Measurements from ENCODE around the gene ICOS. TPM values are rescaled to one million over a fixed set of nuclear protein-coding genes. Genes with fewer than 3 reads are reported as not detected.

The ICOS gene
- total and polyA plus RNA-seq, 10 of the 15 experiments (the other 5 are each of a cell fraction or from before 2014, with no cell fraction given): 0.47 to 36.0 (median 0.87) TPM

GRCh38 chr2:203992509-203992908 lies 55.9 kb downstream of the ICOS start:
- DNase-seq (ENCODE audit: low read depth, low spot score) (no peak), ATAC-seq (no peak), FAIRE-seq (no peak)
- WGBS (ENCODE audit: insufficient coverage, insufficient replicate concordance, low lambda C conversion rate, missing lambda C conversion rate): 0% methylated on average over 1 of the region's 1 CpG
- RAD21 ChIA-PET (ENCODE audit: unreplicated experiment): no interaction called here
- no peak overlapping the region for H3K27ac ChIP-seq (ENCODE audit: control insufficient read depth, insufficient read depth)
- no peaks in the 10 kb centered on the region for H3K79me2 ChIP-seq (ENCODE audit: control insufficient read depth, insufficient read depth, low read length)
- H3K4me1 ChIP-seq (ENCODE audit: control insufficient read depth, insufficient read depth, low read length): no peaks in the 10 kb centered on the region
- H4K20me1 ChIP-seq (ENCODE audit: control insufficient read depth, insufficient read depth): no peaks in the 10 kb centered on the region
- no peak overlapping the region for H3K4me3 ChIP-seq
- POLR2A ChIA-PET: no interaction called here
- no peak overlapping the region for H3K4me2 ChIP-seq (ENCODE audit: control insufficient read depth, insufficient read depth)
- in situ Hi-C loops (cut with MboI) (no loop called here), intact Hi-C loops (cut with micrococcal nuclease; ENCODE audit: unreplicated experiment) (loop anchor here (5.0 kb wide), 1 partner anchor 40 kb away; no protein-coding TSS in a partner anchor)
- no peaks in the 10 kb centered on the region for H3K36me3 ChIP-seq (ENCODE audit: control insufficient read depth in 2 of 2, insufficient read depth in 2 of 2, low read length in 1 of 2)
- no peaks in the 10 kb centered on the region for H3K9me3 ChIP-seq (replicated peaks; ENCODE audit: control insufficient read depth, insufficient read depth, low read length)
- BruUV-seq (replicated peaks): no TSS peak
- no peak overlapping the region for H2AFZ ChIP-seq (ENCODE audit: control insufficient read depth, low read depth, low read length)
- H3K9ac ChIP-seq (ENCODE audit: control insufficient read depth, insufficient read depth, low read length): no peak overlapping the region
- SMC1A ChIA-PET (ENCODE audit: uncharacterized antibody, unreplicated experiment): no interaction called here
- CTCF ChIA-PET: no interaction called here
- no peak for TF ChIP-seq EGR1 (IDR thresholded peaks at IDR 0.05; ENCODE audit: borderline replicate concordance in 1 of 2, low read depth in 2 of 2, low read length in 2 of 2)
- TF ChIP-seq, protein P1, sequence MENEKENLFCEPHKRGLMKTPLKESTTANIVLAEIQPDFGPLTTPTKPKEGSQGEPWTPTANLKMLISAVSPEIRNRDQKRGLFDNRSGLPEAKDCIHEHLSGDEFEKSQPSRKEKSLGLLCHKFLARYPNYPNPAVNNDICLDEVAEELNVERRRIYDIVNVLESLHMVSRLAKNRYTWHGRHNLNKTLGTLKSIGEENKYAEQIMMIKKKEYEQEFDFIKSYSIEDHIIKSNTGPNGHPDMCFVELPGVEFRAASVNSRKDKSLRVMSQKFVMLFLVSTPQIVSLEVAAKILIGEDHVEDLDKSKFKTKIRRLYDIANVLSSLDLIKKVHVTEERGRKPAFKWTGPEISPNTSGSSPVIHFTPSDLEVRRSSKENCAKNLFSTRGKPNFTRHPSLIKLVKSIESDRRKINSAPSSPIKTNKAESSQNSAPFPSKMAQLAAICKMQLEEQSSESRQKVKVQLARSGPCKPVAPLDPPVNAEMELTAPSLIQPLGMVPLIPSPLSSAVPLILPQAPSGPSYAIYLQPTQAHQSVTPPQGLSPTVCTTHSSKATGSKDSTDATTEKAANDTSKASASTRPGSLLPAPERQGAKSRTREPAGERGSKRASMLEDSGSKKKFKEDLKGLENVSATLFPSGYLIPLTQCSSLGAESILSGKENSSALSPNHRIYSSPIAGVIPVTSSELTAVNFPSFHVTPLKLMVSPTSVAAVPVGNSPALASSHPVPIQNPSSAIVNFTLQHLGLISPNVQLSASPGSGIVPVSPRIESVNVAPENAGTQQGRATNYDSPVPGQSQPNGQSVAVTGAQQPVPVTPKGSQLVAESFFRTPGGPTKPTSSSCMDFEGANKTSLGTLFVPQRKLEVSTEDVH (IDR thresholded peaks at IDR 0.05; ENCODE audit: low read depth, partially characterized antibody): no peak
- TF ChIP-seq, protein P2, sequence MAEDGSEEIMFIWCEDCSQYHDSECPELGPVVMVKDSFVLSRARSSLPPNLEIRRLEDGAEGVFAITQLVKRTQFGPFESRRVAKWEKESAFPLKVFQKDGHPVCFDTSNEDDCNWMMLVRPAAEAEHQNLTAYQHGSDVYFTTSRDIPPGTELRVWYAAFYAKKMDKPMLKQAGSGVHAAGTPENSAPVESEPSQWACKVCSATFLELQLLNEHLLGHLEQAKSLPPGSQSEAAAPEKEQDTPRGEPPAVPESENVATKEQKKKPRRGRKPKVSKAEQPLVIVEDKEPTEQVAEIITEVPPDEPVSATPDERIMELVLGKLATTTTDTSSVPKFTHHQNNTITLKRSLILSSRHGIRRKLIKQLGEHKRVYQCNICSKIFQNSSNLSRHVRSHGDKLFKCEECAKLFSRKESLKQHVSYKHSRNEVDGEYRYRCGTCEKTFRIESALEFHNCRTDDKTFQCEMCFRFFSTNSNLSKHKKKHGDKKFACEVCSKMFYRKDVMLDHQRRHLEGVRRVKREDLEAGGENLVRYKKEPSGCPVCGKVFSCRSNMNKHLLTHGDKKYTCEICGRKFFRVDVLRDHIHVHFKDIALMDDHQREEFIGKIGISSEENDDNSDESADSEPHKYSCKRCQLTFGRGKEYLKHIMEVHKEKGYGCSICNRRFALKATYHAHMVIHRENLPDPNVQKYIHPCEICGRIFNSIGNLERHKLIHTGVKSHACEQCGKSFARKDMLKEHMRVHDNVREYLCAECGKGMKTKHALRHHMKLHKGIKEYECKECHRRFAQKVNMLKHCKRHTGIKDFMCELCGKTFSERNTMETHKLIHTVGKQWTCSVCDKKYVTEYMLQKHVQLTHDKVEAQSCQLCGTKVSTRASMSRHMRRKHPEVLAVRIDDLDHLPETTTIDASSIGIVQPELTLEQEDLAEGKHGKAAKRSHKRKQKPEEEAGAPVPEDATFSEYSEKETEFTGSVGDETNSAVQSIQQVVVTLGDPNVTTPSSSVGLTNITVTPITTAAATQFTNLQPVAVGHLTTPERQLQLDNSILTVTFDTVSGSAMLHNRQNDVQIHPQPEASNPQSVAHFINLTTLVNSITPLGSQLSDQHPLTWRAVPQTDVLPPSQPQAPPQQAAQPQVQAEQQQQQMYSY (CRISPR knock-in tag; IDR thresholded peaks at IDR 0.05): no peak
- TF ChIP-seq EZH2 (IDR thresholded peaks at IDR 0.05; ENCODE audit: borderline replicate concordance, control insufficient read depth, low read depth, low read length): no peak
- TF ChIP-seq CTCF (IDR thresholded peaks at IDR 0.05 in 2 of 3, conservative IDR thresholded peaks at IDR 0.05 in 1 of 3; ENCODE audit: control insufficient read depth in 2 of 3, extremely low read depth in 1 of 3, insufficient read depth in 1 of 3, low read depth in 3 of 3, low read length in 3 of 3): no peak
- no peak for TF ChIP-seq PAX5 (IDR thresholded peaks at IDR 0.05; ENCODE audit: borderline replicate concordance, low read depth, low read length)
- TF ChIP-seq BACH1 (IDR thresholded peaks at IDR 0.05; ENCODE audit: borderline replicate concordance): no peak
- no peak for TF ChIP-seq ZNF24 (IDR thresholded peaks at IDR 0.05)
- peaks cover 0 to 4% of the 10 kb centered on the region in 2 experiments; a peak in 1 of 4 replicates for H3K27me3 ChIP-seq (replicated peaks in 1 of 2; ENCODE audit: control insufficient read depth in 2 of 2, insufficient read depth in 2 of 2, low read length in 1 of 2)

All from GM12878 (cell line).